GM19395 (cell line): ENCODE results near the gene POLD2.
"Not testable (repeated sequence)": the region's sequence is repeated elsewhere in the genome, so short reads cannot be mapped to it uniquely, and the experiment has no call there.

Experiments used
- ATAC-seq: cut with Tn5 transposase; IDR thresholded peaks from one replicate; pipeline ENCODE4 v1.9.1; 2021; ENCODE audit warnings: mild to moderate bottlenecking, moderate library complexity; ENCODE audit not compliant: unreplicated experiment

POLD2 gene

GRCh38 chr7:44139311-44140010 lies 16.1 kb upstream of the POLD2 start:
- no peak for ATAC-seq

- no peak for ATAC-seq
Observed at GRCh38 chr7:44138698-44139097, 15.3 kb upstream of the POLD2 start.

GRCh38 chr7:44136731-44137130 lies 13.4 kb upstream of the POLD2 start:
- no peak for ATAC-seq

GRCh38 chr7:44134943-44135628 lies 11.7 kb upstream of the POLD2 start:
- no peak for ATAC-seq

- no peak for ATAC-seq
Observed at GRCh38 chr7:44133295-44133694, 9.9 kb upstream of the POLD2 start.

GRCh38 chr7:44132039-44132438 lies 8.7 kb upstream of the POLD2 start:
- no peak for ATAC-seq

GRCh38 chr7:44131173-44132029 lies 8.1 kb upstream of the POLD2 start:
- no peak for ATAC-seq

GRCh38 chr7:44128721-44129582 lies 5.6 kb upstream of the POLD2 start:
- ATAC-seq: no peak

- no peak for ATAC-seq
Observed at GRCh38 chr7:44127161-44127560, 3.8 kb upstream of the POLD2 start.

- not testable (repeated sequence) for ATAC-seq
Observed at GRCh38 chr7:44126574-44126973, 3.2 kb upstream of the POLD2 start.

- ATAC-seq: no peak
Observed at GRCh38 chr7:44124822-44125202, 1.5 kb upstream of the POLD2 start.

GRCh38 chr7:44122529-44122928 lies 819 bp downstream of the POLD2 start:
- no peak for ATAC-seq

GRCh38 chr7:44121761-44122420 lies 1.5 kb downstream of the POLD2 start:
- no peak for ATAC-seq

- ATAC-seq: no peak
Observed at GRCh38 chr7:44120395-44120794, 3.0 kb downstream of the POLD2 start.

- ATAC-seq: no peak
Observed at GRCh38 chr7:44119829-44120380, 3.4 kb downstream of the POLD2 start.

GRCh38 chr7:44117801-44118429 lies 5.4 kb downstream of the POLD2 start:
- ATAC-seq: no peak

- no peak for ATAC-seq
Observed at GRCh38 chr7:44116789-44117666, 6.3 kb downstream of the POLD2 start.

- no peak for ATAC-seq
Observed at GRCh38 chr7:44116087-44116788, 7.1 kb downstream of the POLD2 start.
